HuH-7.5 (cell line): ENCODE data around the gene MRGPRD.

Experiments used
- DNase-seq: peaks from one replicate; pipeline ENCODE4 v3.0.0; 2011; ENCODE audit warnings: low spot score

The MRGPRD gene, protein sequence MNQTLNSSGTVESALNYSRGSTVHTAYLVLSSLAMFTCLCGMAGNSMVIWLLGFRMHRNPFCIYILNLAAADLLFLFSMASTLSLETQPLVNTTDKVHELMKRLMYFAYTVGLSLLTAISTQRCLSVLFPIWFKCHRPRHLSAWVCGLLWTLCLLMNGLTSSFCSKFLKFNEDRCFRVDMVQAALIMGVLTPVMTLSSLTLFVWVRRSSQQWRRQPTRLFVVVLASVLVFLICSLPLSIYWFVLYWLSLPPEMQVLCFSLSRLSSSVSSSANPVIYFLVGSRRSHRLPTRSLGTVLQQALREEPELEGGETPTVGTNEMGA

DNA sequence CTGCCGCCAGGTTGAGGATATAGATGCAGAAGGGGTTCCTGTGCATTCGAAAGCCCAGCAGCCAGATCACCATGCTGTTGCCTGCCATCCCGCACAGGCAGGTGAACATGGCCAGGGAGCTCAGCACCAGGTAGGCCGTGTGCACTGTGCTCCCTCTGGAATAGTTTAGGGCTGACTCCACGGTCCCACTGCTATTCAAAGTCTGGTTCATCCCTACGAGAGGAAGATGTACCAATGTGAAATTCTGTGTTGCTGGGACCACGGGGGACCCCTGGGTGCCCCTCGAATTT is at the start of gene MRGPRD:
TSS of gene MRGPRD (minus strand) at position 211 of the 290 bp plus-strand sequence. CDS start at position 211, 0 bp downstream.
- no peak for DNase-seq

DNA sequence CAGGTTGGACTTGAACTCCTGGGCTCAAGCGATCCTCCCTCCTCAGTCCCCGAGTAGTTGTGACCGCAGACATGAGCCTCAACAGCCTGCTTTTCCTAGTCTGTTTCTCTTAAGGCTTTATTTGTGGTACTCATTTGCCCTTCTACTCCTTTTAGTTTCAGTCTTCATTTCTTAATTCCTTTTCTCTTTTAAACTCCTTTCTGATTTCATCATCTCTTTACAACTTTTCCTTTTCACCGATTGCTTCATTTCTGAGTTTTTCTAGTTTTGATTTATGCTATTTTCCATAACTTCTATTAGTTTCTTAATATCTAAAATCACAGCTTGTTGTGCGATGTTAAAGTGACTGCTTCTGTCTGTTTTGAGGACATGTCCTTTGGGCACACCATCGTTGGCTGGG is 49.5 kb upstream of the MRGPRD start:
- DNase-seq = no peak

DNA sequence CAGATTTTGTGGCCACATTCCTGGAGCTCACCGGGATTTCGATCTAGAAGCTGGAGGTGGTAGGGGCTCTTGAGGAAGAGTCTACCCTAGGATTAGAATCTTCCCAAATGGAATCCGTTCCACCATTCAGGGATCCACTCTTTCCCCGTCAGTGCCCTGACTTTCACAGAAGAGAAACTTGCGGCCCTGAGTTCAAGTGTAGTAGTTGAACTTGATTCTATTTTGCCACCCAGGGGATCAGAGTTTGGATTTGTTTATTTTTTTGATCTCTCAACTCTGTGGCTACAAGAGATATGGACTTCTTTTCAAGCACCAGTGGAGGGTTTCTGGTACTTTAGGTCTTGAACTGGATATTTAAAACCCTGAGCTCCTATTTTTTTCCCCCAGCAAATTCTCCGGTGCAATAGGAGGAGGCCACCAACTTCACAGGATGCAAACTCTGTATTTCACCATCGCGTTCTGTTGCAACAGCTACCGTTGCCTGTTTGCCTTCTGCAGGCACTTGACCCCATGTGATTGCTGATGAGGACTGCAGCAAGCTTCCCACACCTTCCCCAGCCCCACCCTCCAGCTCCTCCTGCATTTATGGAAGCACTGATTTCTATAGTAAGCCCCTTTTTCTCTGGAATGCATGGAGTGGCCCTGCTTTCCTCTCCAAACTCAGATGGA is 47.1 kb upstream of the MRGPRD start:
- peak; percentile 98 for DNase-seq

DNA sequence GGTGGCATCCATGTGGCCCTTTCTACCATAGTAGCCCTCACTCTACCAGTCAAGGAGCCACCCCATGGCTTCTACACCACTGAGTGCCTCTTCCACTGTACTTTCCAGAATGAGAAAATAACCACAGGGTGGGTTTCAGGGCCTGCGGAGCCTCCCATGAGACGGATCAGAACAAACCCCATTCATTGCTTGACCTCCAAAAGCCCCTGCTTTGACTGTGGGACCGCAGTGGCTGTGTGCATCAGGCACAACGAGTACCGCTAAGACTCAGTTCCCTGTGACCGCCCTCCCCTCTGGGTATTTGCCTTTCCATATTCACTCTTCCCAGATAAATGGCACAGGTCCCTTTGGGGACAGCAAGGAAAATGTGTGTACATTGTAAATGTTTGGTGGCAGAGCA is 43.7 kb upstream of the MRGPRD start:
- DNase-seq = no peak

DNA sequence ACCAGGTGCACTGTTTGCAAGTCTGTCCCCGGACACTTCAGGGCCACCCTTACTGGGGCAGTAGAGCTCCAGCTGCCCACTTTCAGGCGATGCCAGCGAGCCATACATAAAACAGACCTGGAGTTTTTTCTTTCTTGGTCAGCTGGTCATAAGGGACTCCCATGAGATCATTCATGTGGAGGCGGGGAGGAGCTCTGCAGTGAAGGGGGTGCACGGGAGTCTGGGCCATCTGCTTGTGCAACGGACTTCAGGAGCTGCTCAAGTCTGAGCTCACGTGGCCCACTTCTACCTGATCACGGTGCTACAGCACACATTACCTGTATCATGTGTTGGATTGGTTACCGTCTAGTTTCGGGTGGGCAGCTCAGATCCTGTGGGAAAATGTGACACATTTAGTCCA is 41.5 kb upstream of the MRGPRD start:
- no peak for DNase-seq

DNA sequence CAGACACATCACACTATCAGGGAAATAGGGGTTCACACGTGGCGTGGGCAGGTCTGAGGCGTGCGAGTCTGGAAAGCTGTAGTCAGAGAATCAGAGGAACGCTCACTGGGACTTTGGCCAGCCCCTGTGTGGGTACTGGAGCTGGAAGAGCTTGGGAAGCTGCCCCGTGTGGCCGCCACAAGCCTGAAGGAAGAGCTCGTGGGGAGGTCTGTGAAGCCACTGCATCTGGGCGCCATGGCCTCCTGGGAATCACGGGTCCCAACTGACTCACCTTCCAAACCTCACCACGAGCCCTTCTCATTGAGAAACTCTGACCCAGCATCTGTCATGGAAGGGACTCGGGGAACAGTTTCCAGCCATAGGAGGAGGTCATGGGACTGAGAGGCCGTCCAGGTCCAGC is 38.1 kb upstream of the MRGPRD start:
- DNase-seq = no peak

DNA sequence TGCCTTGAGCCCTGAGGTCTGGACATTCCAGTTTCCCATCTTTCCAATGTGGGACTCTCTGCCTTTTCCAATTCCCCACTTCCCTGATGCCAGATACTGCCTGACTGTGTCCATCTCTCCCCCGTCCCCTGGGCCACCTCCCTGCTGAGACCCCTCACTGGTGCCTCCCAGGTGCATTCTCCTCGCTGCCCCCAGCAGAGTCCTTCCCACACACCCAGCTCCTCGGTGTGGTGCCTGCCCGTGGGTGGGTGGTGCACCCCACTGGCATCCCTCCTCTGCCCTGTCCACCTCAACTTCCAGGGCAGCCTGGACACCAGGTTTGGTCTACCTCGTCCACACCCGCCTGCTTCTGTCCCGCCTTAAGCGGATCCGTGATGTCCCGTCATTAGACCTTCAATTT is 37.2 kb upstream of the MRGPRD start:
- no peak for DNase-seq

DNA sequence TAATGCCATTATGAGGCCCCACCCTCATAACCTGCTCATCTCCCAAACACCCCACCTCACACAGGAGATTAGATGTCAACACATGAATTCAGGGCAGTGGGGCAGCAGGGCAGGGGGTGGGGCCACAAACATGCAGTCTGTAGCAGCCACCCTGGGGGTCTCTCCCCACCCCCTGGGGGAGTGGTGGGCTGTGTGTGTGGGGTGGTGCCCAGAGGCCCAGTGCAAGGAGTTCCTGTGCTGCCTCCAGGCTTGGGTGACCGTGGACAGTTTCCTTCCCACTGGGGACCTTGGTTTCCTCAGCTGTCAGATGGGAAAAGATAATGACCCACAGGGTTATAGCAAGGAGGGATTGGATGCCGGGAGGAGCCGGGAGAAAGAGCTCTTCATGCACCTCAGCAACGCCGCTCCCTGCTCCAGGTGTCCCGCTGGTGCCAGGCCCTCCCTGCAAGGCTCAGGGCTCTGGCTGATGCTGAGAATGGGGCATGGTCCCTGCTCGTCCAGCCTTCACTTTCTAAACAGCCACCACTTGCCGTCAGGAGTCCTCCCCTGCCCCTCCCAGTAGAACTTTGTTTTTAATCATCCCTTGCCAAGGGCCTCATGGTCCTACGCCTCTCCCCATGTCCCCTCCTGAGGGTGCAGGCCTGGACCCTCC is 34.2 kb upstream of the MRGPRD start:
- DNase-seq = no peak

DNA sequence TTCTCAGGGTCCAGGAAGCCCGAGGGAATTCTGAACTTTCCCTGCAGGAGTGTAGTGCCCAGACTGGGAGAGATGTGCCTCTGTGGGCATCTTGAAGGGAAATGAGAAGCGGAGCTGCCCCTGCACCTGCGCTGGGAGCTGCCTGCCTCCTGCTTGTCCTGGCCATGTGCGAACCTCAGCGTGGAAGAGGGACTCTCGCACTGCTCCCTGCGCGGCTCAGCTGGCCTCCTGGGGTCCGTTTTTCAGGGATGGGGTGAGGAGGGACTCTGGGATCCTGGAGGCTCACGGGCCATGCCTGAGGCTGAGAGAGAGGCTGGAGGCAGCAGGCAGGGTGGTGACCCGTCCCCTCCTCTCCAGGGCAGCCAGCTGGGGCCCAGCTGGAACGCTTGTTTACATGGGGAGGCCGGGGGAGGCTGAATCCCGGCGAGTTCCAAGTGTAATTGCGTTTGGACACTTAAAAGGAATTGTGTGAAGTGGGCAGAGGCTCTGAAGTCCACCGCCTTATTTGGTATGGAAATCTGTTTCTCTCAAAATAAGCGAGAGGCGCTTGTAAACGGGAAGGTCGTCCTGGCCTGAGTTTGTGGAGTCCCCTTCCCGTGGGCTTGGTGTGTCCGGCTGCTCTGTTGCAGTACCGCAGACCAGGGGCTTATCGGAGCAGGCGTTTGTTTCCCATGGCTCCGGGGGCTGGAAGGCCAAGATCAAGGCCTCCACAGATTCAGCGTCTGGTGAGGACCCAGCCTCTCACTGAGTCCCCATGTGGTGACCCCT is 33.5 kb upstream of the MRGPRD start:
- DNase-seq = peak; percentile 94

DNA sequence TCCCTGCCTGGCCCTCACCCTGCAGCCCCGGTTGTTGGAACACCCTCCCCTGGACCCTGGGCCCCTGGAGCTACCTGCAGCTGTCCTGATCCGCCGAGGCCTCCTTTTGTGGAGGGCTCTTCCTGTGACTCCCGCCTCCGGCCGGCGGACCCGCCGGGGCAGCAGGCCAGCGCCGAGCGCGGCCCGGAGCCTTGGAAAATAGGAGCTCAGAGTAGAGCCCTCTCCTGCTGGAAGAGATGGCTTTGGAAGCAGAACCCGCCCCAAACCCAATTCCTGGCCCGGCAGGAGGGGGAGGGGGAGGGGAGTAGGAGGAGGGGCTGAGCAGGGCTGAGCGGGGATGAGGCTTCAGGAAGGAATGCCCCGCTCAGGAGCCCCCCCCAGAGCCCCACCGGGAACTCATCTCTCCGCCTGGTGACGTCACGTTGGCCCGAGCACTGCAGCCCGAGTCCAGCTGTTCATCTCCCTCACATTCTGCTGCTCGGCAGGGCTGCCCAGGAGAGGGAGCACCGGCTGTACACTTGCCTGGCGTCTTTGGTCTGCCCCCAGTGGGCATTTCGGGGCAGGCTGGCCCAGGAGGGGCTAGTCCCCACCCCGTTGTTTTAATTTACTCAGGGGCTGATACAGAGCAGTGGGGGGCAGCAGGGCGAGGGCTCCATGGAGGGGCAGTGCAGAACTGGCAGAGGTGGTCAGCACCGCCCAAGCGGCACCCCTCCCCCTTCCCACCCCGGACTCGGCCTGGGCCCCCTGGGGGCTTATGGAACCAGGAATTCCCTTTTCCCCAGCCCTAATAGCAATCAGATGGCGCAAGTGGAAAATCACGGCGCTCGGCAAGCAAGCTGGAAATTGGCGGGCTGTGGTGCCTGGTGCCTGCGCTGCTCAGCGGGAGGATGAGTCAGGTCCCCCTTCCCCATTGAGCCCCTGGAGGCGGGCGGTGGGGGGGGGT is 32.5 kb upstream of the MRGPRD start, which contains the start of gene MRGPRF:
TSS of gene MRGPRF (minus strand) at position 238 of the 943 bp plus-strand sequence. CDS start 3,345 bp downstream, outside the sequence.
- peak; percentile 97 for DNase-seq

DNA sequence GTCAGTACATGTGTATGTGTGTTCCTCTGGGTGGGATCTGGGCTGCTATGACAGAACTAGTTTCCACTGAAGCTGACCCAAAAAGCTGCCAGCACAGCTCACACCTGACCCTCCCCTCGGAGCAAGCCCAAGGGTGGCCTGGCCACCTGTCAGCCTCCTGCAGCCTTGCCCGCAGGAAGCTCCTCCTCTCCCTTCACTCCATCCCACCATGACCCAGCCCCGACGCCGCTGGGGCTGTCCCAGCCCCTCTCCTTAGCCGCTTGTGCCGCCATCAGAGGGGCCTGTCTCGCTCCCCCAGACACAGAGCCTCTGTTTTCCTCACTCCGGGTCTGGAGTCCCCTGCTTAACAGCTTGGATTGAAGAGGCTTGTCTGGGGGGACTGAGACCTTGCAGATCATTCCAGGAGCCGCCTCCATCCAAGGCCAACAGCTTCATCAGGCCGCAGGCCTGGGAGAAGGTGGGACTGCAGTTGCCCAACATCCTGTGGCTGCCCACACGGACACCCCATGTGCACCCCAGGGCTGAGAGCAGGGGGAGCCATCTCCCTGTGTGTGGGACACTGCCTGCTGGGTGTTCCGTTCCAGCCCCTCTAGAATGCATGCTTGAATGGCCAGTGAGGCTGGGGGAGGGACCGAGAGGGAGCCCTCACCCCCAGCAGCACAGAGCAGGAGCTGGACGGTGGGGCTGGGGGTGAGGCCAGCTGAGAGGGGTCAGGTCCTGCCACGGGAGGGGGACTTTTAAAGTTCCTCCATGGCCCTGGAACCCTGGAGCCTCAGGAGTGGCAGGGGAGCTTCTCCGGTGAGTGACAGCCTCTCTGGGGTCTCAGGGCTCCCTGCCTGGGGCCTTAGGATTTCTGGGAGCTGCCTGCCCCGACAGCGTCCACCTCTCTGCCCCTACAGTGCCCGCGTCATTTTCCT is 31.6 kb upstream of the MRGPRD start:
- peak; percentile 55 for DNase-seq

DNA sequence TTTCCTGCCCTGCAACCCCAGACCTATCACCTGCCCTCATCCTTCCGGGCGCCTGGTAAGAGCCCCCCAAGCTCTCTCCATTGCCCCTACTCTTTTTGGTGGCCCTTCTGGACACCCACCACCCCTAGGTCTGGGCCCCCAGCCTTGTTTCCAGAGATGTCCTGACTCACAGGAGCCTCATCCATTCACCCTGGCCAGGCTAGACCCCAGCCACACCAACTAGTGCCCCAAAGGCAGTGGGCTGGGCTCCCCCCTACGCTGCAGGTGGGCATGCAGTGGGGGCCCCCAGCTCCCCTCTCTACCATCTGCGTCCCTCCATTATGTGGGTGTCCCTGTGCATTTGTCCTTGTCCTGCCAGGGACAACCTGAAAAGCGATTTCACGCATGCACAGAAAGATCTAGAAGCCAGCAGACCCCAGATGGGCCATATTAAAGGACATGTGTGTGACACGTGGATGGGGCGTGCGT is 30.9 kb upstream of the MRGPRD start:
- DNase-seq = no peak

DNA sequence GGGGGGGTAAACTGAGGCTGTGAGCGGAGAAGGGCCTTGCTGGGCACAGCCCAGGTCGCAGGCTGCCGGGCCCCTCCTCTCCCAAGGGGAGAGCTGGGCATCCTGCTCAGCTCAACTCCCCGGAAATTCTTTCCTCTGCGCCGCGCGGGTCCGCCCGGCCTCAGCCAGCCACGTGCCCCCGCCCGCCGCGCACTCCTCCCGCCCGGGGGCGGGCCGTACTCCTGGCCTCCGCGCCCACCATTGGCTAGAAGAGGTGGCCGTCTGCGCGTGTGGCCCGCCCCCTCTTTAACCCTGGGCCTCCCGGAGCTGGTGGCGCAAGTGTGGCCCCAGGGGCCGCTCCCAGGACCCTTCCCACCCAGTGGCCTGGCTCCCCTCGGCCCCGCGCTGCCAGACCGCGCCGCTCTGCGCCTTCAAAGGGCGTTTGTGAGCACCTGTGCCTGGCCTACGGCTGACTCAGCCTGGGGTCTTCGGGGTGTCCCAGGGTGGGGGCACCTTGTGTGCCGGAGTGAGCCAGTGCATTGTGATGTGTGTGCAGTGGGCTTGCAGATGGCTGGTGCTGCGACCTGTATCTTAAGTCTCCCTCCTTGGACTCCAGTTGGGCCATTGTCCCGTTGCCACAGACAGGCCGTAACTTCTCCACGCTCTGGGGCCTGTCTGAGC is 30.3 kb upstream of the MRGPRD start:
- DNase-seq = peak; percentile 93

DNA sequence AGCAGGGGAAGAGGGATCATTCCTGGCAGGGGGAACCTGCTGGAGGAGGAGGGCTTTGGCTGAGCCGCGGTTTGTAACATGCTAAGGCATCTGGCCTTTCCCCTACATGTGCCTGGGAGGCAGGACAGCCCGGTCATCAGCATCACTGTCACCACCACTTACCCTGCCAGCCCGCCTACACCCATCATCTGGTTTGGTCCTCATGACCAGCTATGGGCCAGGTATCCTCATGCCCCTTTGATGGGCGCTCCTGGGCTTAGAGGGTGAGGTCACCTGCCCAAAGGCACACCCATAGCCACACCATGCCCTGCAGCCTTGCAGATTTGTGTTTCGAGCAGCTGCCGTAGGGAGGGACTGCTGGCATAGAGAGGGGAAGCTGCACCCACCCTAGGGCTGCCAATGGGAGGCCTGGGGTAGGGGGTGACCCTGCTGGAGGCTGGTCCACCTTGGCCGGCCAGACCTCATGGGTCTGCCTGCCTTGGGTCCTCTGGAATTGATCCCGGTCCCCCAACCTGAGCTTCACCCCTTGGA is 29.6 kb upstream of the MRGPRD start:
- peak; percentile 57 for DNase-seq

DNA sequence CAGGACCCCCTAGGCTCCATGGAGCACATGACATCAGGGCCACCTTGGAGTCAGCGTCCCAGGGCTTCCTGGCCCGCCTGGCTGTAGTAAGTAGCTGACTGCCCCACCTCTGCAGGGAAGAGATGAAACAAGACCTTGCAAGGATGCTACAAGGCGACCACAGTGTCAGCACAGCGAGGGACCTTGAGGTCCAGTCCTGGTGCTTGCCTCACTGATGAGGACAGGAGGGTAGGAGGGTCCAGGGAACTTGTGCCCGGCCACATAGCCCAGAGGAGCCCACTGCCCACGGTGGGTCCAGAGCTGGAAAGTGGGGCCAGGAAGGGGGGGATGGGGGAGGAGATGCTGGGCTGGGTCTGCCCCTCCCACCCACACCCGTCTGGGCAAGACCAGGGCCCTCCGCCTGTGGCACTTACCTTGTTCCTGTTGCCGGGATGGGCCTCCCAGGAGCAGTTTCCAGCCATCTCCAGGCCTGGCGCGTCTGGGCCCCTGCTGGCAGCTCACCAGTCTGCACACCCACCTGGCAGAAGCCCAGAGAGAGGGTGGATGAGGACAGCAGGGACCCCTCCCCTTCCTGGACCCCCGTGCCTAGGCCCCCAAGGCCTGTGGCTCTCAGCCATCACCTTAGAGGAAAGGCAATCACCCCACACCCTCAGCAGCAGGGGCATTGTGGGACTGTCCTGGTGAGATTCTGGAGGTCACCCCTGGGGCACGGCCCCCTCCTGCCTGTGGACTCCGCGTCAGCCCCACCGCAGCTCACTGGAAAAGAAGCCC is 28.8 kb upstream of the MRGPRD start:
- DNase-seq = no peak

DNA sequence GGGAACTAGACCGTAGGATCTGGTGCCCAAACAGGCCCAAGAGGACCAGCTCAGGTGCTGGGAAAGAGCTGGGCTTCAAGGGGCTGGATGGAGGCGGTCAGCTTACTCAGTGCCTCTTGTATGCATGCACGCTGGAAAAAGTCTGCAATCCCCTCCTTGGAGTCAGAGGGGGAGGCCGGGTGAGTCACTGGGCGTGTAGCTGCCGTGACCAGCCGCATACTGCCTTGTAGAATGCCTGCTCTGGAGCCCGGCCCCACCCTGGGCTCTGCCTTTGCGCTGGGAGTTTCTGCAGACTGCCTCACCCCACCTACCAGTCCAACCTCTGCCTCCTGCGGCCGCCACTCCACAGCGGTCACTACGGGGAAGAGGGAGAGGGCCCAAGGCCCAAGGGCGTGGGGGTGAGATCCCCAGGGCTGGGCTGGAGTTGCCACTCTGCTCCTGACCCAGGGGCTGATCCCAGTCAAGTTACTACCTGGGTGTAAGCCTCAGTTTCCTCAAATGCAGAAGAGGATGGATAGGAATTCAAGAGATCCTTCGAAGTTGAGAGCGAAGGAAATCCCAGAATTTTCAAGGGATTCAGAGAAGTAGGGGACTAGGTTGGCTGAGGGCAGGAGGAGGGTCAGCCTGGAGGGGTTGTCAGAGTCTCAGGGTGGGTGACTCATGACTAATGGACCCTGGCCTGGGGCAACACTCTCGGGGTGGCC is 28.1 kb upstream of the MRGPRD start:
- DNase-seq = peak; percentile 99

DNA sequence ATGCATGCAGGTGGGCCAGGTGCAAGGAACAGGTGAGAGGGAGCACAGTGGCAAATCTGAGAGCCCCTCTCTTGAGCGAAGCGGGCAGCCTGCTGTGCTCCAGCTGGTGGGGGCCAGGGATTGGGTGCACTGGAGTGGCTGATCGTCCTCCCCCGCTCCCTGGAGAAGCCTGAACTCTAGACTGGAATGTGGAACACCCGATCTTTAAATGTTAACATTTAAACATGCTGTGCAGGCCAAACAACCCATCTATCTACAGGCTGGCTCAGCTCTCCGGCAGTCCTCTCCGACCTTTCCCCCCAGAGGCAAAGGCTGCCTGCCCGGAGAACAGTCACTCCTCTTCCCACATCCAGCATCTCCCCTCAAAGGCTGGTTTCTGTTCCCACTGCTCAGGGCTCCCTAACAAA is 27.2 kb upstream of the MRGPRD start:
- DNase-seq = peak; percentile 96

DNA sequence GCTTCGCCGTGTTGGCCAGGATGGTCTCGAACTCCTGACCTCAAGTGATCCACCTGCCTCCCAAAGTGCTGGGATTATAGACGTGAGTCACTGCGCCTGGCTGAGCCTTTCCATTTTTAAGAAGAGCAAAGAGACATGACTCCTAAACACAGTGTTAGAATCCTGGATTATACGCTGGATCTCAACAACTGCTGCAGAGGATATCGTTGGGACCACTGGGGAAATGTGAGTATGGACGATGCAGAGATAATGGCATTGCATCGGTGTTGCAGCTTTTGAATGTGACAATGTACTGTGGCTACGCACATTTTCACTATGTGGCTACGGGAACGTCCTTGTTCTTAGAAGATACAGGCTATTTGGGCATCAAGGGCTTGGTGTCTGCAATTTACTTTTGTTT is 26.0 kb upstream of the MRGPRD start:
- DNase-seq = no peak
